Neural cell (in vitro differentiated cells): ENCODE measurements around the gene AMH.

ENCODE experiments used
- EZH2 ChIP-seq: fragments of 200-600, 300-800 bp; shearing (Covaris generic), sonication (generic); IDR thresholded peaks from 2 replicates; pipeline ENCODE4 v1.6.1; 2014; ENCODE audit warnings: antibody characterized with exemption, low read length, borderline replicate concordance, mild to moderate bottlenecking; ENCODE audit not compliant: insufficient read depth, poor library complexity, severe bottlenecking
- MXI1 ChIP-seq: fragments of 450-650 bp; conservative IDR thresholded peaks from 2 replicates; pipeline ENCODE4 v1.6.1; 2014; ENCODE audit warnings: antibody characterized with exemption, mild to moderate bottlenecking; ENCODE audit not compliant: poor library complexity, severe bottlenecking
- TF ChIP-seq, protein P1 (sequence below): fragments of 450-650 bp; IDR thresholded peaks from 2 replicates; pipeline ENCODE4 v1.5.1; 2014; ENCODE audit warnings: antibody characterized with exemption, mild to moderate bottlenecking, moderate library complexity; ENCODE audit not compliant: poor library complexity, severe bottlenecking

DNA sequence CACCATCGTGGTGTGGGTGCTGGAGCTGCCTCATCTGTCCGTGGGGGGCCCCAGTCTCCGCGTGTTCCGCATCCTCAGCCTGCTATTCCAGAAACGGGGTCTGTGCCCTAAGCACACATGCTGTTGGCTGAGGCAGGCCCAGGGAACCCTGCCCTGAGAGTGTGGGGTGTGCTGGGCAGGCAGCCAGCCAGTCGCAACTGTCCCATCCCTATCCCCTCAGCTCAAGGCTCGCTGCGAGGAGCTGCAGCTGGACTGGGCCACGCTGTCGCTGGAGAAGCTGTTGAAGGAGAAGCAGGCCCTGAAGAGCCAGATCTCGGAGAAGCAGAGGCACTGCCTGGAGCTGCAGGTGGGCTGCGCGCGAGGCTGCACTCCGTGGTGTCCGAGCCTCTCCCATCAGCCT is 34.9 kb upstream of the AMH start:
- TF ChIP-seq, protein P1, sequence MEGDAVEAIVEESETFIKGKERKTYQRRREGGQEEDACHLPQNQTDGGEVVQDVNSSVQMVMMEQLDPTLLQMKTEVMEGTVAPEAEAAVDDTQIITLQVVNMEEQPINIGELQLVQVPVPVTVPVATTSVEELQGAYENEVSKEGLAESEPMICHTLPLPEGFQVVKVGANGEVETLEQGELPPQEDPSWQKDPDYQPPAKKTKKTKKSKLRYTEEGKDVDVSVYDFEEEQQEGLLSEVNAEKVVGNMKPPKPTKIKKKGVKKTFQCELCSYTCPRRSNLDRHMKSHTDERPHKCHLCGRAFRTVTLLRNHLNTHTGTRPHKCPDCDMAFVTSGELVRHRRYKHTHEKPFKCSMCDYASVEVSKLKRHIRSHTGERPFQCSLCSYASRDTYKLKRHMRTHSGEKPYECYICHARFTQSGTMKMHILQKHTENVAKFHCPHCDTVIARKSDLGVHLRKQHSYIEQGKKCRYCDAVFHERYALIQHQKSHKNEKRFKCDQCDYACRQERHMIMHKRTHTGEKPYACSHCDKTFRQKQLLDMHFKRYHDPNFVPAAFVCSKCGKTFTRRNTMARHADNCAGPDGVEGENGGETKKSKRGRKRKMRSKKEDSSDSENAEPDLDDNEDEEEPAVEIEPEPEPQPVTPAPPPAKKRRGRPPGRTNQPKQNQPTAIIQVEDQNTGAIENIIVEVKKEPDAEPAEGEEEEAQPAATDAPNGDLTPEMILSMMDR: no peak
- TF ChIP-seq EZH2: no peak
- no peak for TF ChIP-seq MXI1
